ENCODE results near the gene DLAT.

GRCh38 chr11:112050721-112051120 is 25.5 kb downstream of the DLAT start:
- TF ChIP-seq CTCF (IDR thresholded peaks at IDR 0.05; ENCODE audit: insufficient read depth, low read length, poor library complexity, severe bottlenecking) (no peak), EZH2phosphoT487 (conservative IDR thresholded peaks at IDR 0.05; ENCODE audit: low read length) (no peak)
